WTC11 (cell line): ENCODE data around the gene IGSF9B. TPM values are rescaled to one million over a fixed set of nuclear protein-coding genes. Genes with fewer than 3 reads are reported as not detected.

Experiments used
- ATAC-seq: fragments of 200-7000 bp; cut with Tn5 transposase; 2 replicates; pipeline ENCODE4 v1.10.0; 2021; ENCODE audit warnings: mild to moderate bottlenecking, moderate library complexity
- CTCF ChIA-PET: fragments of 300-600 bp; sonication (Branson Sonifier 250); formaldehyde crosslinking; loops from one replicate; lab custom pipeline; 2021; ENCODE audit warnings: antibody characterized with exemption; lab: Charles Lee
- POLR2A ChIA-PET: fragments of 350-600 bp; sonication (Branson Sonifier 250); formaldehyde crosslinking; loops from one replicate; lab custom pipeline; 2021; ENCODE audit warnings: antibody characterized with exemption; lab: Charles Lee
- DNase-seq: peaks from one replicate; pipeline ENCODE4 v3.0.0; 2021; ENCODE audit warnings: low spot score
- H3K27ac Mint-ChIP-seq: 2 replicates; pipeline ENCODE4 v1.8.0; 2021; ENCODE audit warnings: mixed read lengths
- H3K27me3 Mint-ChIP-seq: 2 replicates; pipeline ENCODE4 v1.8.0; 2021; ENCODE audit warnings: low read depth, mild to moderate bottlenecking, moderate library complexity, mixed read lengths
- H3K36me3 Mint-ChIP-seq: 2 replicates; pipeline ENCODE4 v1.8.0; 2021; ENCODE audit warnings: mixed read lengths
- H3K4me1 Mint-ChIP-seq: 2 replicates; pipeline ENCODE4 v1.8.0; 2022; ENCODE audit warnings: mixed read lengths
- H3K4me3 Mint-ChIP-seq: 2 replicates; pipeline ENCODE4 v1.8.0; 2021; ENCODE audit warnings: mild to moderate bottlenecking, moderate library complexity, mixed read lengths
- H3K9me3 Mint-ChIP-seq: 2 replicates; pipeline ENCODE4 v1.8.0; 2021; ENCODE audit warnings: mixed read lengths
- AR ChIP-seq: fragments of 250-450 bp; sonication (Bioruptor Pico); IDR thresholded peaks from 2 replicates; pipeline ENCODE4 v1.9.0; 2021; ENCODE audit warnings: mild to moderate bottlenecking
- ATF2 ChIP-seq: sonication (generic); formaldehyde crosslinking; IDR thresholded peaks from 2 replicates; pipeline ENCODE4 v1.8.1; 2022; ENCODE audit warnings: low read depth, missing genetic modification reagents, borderline replicate concordance
- ATF6 ChIP-seq: sonication (generic); formaldehyde crosslinking; IDR thresholded peaks from 2 replicates; pipeline ENCODE4 v1.8.1; 2023; ENCODE audit warnings: mild to moderate bottlenecking, missing genetic modification reagents
- CDX4 ChIP-seq: fragments of 250-450 bp; sonication (Bioruptor Pico); IDR thresholded peaks from 2 replicates; pipeline ENCODE4 v1.9.0; 2021; ENCODE audit warnings: moderate library complexity, mild to moderate bottlenecking, inconsistent platforms, borderline replicate concordance
- ERG ChIP-seq: fragments of 250-450 bp; sonication (Bioruptor Pico); IDR thresholded peaks from 2 replicates; pipeline ENCODE4 v1.8.0; 2021; ENCODE audit warnings: mild to moderate bottlenecking
- HMGA2 ChIP-seq: fragments of 250-450 bp; sonication (Bioruptor Pico); IDR thresholded peaks from 2 replicates; pipeline ENCODE4 v1.4.0; 2021; ENCODE audit warnings: mild to moderate bottlenecking, moderate library complexity
- JUN ChIP-seq: sonication (generic); formaldehyde crosslinking; IDR thresholded peaks from 2 replicates; pipeline ENCODE4 v1.8.0; 2023; ENCODE audit warnings: mild to moderate bottlenecking, missing genetic modification reagents
- TEAD4 ChIP-seq: sonication (generic); formaldehyde crosslinking; IDR thresholded peaks from 2 replicates; pipeline ENCODE4 v1.8.0; 2022; ENCODE audit warnings: mild to moderate bottlenecking, missing genetic modification reagents
- ZNF281 ChIP-seq: sonication (generic); formaldehyde crosslinking; IDR thresholded peaks from 2 replicates; pipeline ENCODE4 v1.8.0; 2023; ENCODE audit warnings: mild to moderate bottlenecking, missing genetic modification reagents
- ZNF317 ChIP-seq: sonication (generic); formaldehyde crosslinking; IDR thresholded peaks from 2 replicates; pipeline ENCODE4 v1.8.1; 2023; ENCODE audit warnings: low read depth, mild to moderate bottlenecking, moderate library complexity, missing genetic modification reagents, borderline replicate concordance
- ZNF396 ChIP-seq: fragments of 250-450 bp; sonication (Bioruptor Pico); IDR thresholded peaks from 2 replicates; pipeline ENCODE4 v1.8.0; 2021; ENCODE audit warnings: mild to moderate bottlenecking, moderate library complexity, borderline replicate concordance
- ZNF416 ChIP-seq: fragments of 250-450 bp; sonication (Bioruptor Pico); IDR thresholded peaks from 2 replicates; pipeline ENCODE4 v1.9.0; 2021; ENCODE audit warnings: mild to moderate bottlenecking, inconsistent platforms
- ZNF671 ChIP-seq: fragments of 250-450 bp; sonication (Bioruptor Pico); IDR thresholded peaks from 2 replicates; pipeline ENCODE4 v1.8.0; 2021; ENCODE audit warnings: mild to moderate bottlenecking
- total RNA-seq: library from RNA; stranded (reverse); gene quantifications from 3 replicates; pipeline ENCODE4 v1.2.3, GENCODE V29; 2021

Gene IGSF9B
- total RNA-seq, 1 experiment from 2014 or later: 52.7 TPM

- no peak for TF ChIP-seq ZNF416
- TF ChIP-seq CDX4 (CRISPR knock-in tag): no peak
- TF ChIP-seq ATF2: no peak
- TF ChIP-seq ZNF281 (CRISPR knock-in tag): no peak
These were observed 18.6 kb downstream of the IGSF9B start (continued) for GRCh38 chr11:133938166-133938565.

- peaks cover 13% of the 10 kb centered on the region for H3K9me3 Mint-ChIP-seq
- H3K27ac Mint-ChIP-seq: no peak overlapping the region
- DNase-seq (no peak), ATAC-seq (no peak)
- H3K4me3 Mint-ChIP-seq: no peak overlapping the region
- ChIA-PET POLR2A (no interaction called here), CTCF (interaction anchor here (2.7 kb wide), 1 partner anchor 10 kb away, joined by 10 read pairs; no protein-coding TSS in a partner anchor)
- no peaks in the 10 kb centered on the region for H3K27me3 Mint-ChIP-seq
- H3K4me1 Mint-ChIP-seq: no peaks in the 10 kb centered on the region
- H3K36me3 Mint-ChIP-seq: peaks cover 71% of the 10 kb centered on the region
- no peak for TF ChIP-seq ATF6 (CRISPR knock-in tag)
- TF ChIP-seq ERG: no peak
- TF ChIP-seq ZNF671 (CRISPR knock-in tag): no peak
- TF ChIP-seq ZNF396 (CRISPR knock-in tag): no peak
- no peak for TF ChIP-seq AR (CRISPR knock-in tag)
- no peak for TF ChIP-seq HMGA2
- TF ChIP-seq TEAD4 (CRISPR knock-in tag): no peak
- TF ChIP-seq ZNF317 (CRISPR knock-in tag): no peak
- TF ChIP-seq JUN: no peak
These were observed 19.3 kb downstream of the IGSF9B start for GRCh38 chr11:133937468-133937867.
